HG03439 (cell line): ENCODE measurements around the gene DAZAP2.
"Not testable (repeated sequence)": the region's sequence is repeated elsewhere in the genome, so short reads cannot be mapped to it uniquely, and the experiment has no call there.

ENCODE experiments used
- ATAC-seq: cut with Tn5 transposase; IDR thresholded peaks from one replicate; pipeline ENCODE4 v1.9.1; 2021; ENCODE audit warnings: mild to moderate bottlenecking, moderate library complexity; ENCODE audit not compliant: unreplicated experiment

The DAZAP2 gene

GRCh38 chr12:51217133-51217967 is 21.3 kb upstream of the DAZAP2 start:
- peak; percentile 31 for ATAC-seq

GRCh38 chr12:51217968-51218606 is 20.5 kb upstream of the DAZAP2 start, which contains the start of gene POU6F1:
TSS of gene POU6F1 (minus strand) at chr12:51218062. CDS start at chr12:51206836, 11,226 bp downstream.
- peak; percentile 62 for ATAC-seq

GRCh38 chr12:51218607-51219161 is 19.9 kb upstream of the DAZAP2 start:
- ATAC-seq: no peak

GRCh38 chr12:51219322-51219721 is 19.3 kb upstream of the DAZAP2 start:
- ATAC-seq: no peak

GRCh38 chr12:51219857-51220256 is 18.8 kb upstream of the DAZAP2 start:
- ATAC-seq: not testable (repeated sequence)

- ATAC-seq: no peak
Observed at GRCh38 chr12:51222461-51222860, 16.2 kb upstream of the DAZAP2 start.

- ATAC-seq: no peak
Observed at GRCh38 chr12:51224625-51225024, 14.0 kb upstream of the DAZAP2 start.

GRCh38 chr12:51225234-51225633 is 13.4 kb upstream of the DAZAP2 start:
- ATAC-seq: no peak

- no peak for ATAC-seq
Observed at GRCh38 chr12:51225771-51226170, 12.9 kb upstream of the DAZAP2 start.

GRCh38 chr12:51227112-51227511 is 11.5 kb upstream of the DAZAP2 start:
- ATAC-seq: not testable (repeated sequence)

- ATAC-seq: no peak
Observed at GRCh38 chr12:51227962-51228361, 10.7 kb upstream of the DAZAP2 start.

GRCh38 chr12:51229116-51229809 is 9.4 kb upstream of the DAZAP2 start:
- ATAC-seq: no peak

GRCh38 chr12:51232642-51233041 is 6.0 kb upstream of the DAZAP2 start:
- no peak for ATAC-seq

GRCh38 chr12:51234530-51234929 is 4.1 kb upstream of the DAZAP2 start:
- no peak for ATAC-seq

- ATAC-seq: no peak
Observed at GRCh38 chr12:51238037-51238509, 553 bp upstream of the DAZAP2 start.

- ATAC-seq: no peak
Observed at GRCh38 chr12:51240971-51241370, 2.3 kb downstream of the DAZAP2 start.

- ATAC-seq: no peak
Observed at GRCh38 chr12:51242120-51242519, 3.5 kb downstream of the DAZAP2 start.

GRCh38 chr12:51242876-51243275 is 4.2 kb downstream of the DAZAP2 start:
- ATAC-seq: no peak

GRCh38 chr12:51244269-51244668 is 5.6 kb downstream of the DAZAP2 start:
- ATAC-seq: no peak

GRCh38 chr12:51245476-51246253 is 7.0 kb downstream of the DAZAP2 start:
- ATAC-seq: no peak
